ENCODE measurements around the gene RIMKLB. TPM values are rescaled to one million over a fixed set of nuclear protein-coding genes. Genes with fewer than 3 reads are reported as not detected.

The RIMKLB gene
- total RNA-seq, 1 experiment from 2014 or later: 0.39 TPM

DNA sequence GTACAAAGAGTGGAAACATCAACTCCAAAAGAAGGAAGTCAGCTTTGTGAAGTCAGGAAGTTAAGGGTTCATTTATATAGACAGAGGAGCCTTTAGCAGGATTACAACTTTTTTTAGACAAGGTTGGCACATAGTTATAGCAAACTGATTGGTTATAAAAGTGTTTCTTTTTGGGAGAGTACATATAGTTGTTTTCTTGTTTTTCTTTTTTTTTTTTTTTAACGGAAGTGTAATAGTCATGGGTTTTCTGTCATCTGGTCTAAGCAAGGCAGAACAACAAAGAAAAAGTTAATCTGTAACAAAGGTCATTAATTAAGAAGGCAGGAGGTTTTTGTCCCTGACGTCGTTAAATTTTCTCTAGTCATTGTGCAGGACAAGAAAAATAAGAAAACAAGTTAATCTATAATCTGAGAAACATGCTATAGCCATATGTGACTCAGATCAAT lies 22.2 kb upstream of the RIMKLB start:
- Histone ChIP-seq H3K27me3 (ENCODE audit: insufficient read depth, low read length) (no peaks in the 10 kb centered on the region), H4K20me1 (ENCODE audit: insufficient read depth) (no peaks in the 10 kb centered on the region), H3K27ac (ENCODE audit: low read depth, low read length) (no peak overlapping the region), H3K4me1 (ENCODE audit: control insufficient read depth in 1 of 2, insufficient read depth in 2 of 2, low read length in 2 of 2) (no peaks in the 10 kb centered on the region), H3K9ac (ENCODE audit: low read length) (no peak overlapping the region), H3K9me3 (ENCODE audit: control insufficient read depth in 1 of 2, insufficient read depth in 1 of 2, low read depth in 1 of 2, low read length in 2 of 2) (no peaks in the 10 kb centered on the region), H3K36me3 (ENCODE audit: control insufficient read depth in 1 of 2, insufficient read depth in 2 of 2, low read length in 2 of 2) (no peaks in the 10 kb centered on the region), H3K79me2 (ENCODE audit: insufficient read depth, low read length) (no peaks in the 10 kb centered on the region), H3K9me2 (ENCODE audit: insufficient read depth) (no peaks in the 10 kb centered on the region), H3K4me2 (ENCODE audit: low read length) (no peak overlapping the region), H3K4me3 (replicated peaks in 1 of 2; ENCODE audit: low read depth in 1 of 2, low read length in 2 of 2) (no peak overlapping the region), H2AFZ (ENCODE audit: low read depth, low read length, poor library complexity, severe bottlenecking) (no peak overlapping the region)
- BruUV-seq (replicated peaks): no TSS peak
- POLR2A ChIA-PET: no interaction called here
- ATAC-seq: no peak
- no peak for DNase-seq (ENCODE audit: low read depth, low spot score)
- TF ChIP-seq RAD21 (IDR thresholded peaks at IDR 0.05; ENCODE audit: low read depth) (no peak), CBX3 (IDR thresholded peaks at IDR 0.05; ENCODE audit: low read depth) (no peak), ELF1 (IDR thresholded peaks at IDR 0.05; ENCODE audit: borderline replicate concordance, low read depth) (no peak), CTCF (IDR thresholded peaks at IDR 0.05 in 2 of 3, conservative IDR thresholded peaks at IDR 0.05 in 1 of 3; ENCODE audit: borderline replicate concordance in 1 of 3, insufficient read depth in 1 of 3, low read depth in 2 of 3, low read length in 2 of 3) (no peak), POLR2AphosphoS5 (IDR thresholded peaks at IDR 0.05; ENCODE audit: low read depth, low read length) (no peak), EZH2 (IDR thresholded peaks at IDR 0.05) (no peak), TCF7L2 (IDR thresholded peaks at IDR 0.05; ENCODE audit: borderline replicate concordance, extremely low read depth, insufficient read depth, insufficient read length) (no peak), ZNF274 (IDR thresholded peaks at IDR 0.05; ENCODE audit: low read depth, low read length) (no peak), POLR2A (IDR thresholded peaks at IDR 0.05; ENCODE audit: borderline replicate concordance, extremely low read depth, insufficient read depth, insufficient read length) (no peak), CEBPB (IDR thresholded peaks at IDR 0.05; ENCODE audit: low read depth) (no peak), FOSL1 (IDR thresholded peaks at IDR 0.05; ENCODE audit: low read depth) (no peak), ZBTB33 (IDR thresholded peaks at IDR 0.05; ENCODE audit: extremely low read depth, insufficient replicate concordance, low read length) (no peak), SP1 (IDR thresholded peaks at IDR 0.05; ENCODE audit: low read depth) (no peak)
- RAD21 ChIA-PET (ENCODE audit: low non-redundant PET in 1 of 2, low total read pairs in 2 of 2, uncharacterized antibody in 2 of 2, unreplicated experiment in 2 of 2): no interaction called here
- intact Hi-C loops (cut with micrococcal nuclease): no loop called here
- CTCF ChIA-PET: no interaction called here

Measured in HCT116 (cell line).